IMR-90 (cell line): ENCODE results near the gene CACNB2. TPM values are rescaled to one million over a fixed set of nuclear protein-coding genes. Genes with fewer than 3 reads are reported as not detected.

Source experiments
- ATAC-seq: fragments of 200-7000 bp; cut with Tn5 transposase; 2 replicates; pipeline ENCODE4 v1.9.1; 2020; ENCODE audit warnings: low read depth, mild to moderate bottlenecking, moderate library complexity
- BruUV-seq: library from RNA; stranded (reverse); fragments of 400-500 nt; replicated peaks from 2 replicates; lab custom pipeline; 2021; lab: Mats Ljungman, UMichigan
- CTCF ChIA-PET: fragments of 300-600 bp; formaldehyde crosslinking; extraction: SDS; loops from one replicate; lab custom pipeline; 2021; ENCODE audit warnings: antibody characterized with exemption; lab: Yijun Ruan, JAX
- POLR2A ChIA-PET: fragments of 300-600 bp; sonication (Branson Sonifier 250); formaldehyde crosslinking; loops from one replicate; lab custom pipeline; 2022; ENCODE audit warnings: antibody characterized with exemption; ENCODE audit not compliant: unreplicated experiment; lab: Charles Lee
- DNase-seq: peaks from one replicate; pipeline ENCODE4 v3.0.0; 2013
- H2AFZ ChIP-seq: replicated peaks from 2 replicates; pipeline ENCODE3; 2013; ENCODE audit warnings: low read length, mild to moderate bottlenecking; ENCODE audit not compliant: poor library complexity
- H2AK5ac ChIP-seq: 2 replicates; pipeline ENCODE4 v1.6.1; 2013; ENCODE audit warnings: low read depth, low read length, inconsistent platforms
- H2AK9ac ChIP-seq: replicated peaks from 2 replicates; pipeline ENCODE3; 2013; ENCODE audit warnings: mild to moderate bottlenecking, low read depth, low read length, moderate library complexity; ENCODE audit not compliant: poor library complexity
- H2BK120ac ChIP-seq: 2 replicates; pipeline ENCODE4 v1.6.1; 2013; ENCODE audit warnings: low read depth, low read length, inconsistent platforms
- H2BK15ac ChIP-seq: 3 replicates; pipeline ENCODE4 v1.6.1; 2013; ENCODE audit warnings: low read depth, low read length, inconsistent platforms
- H2BK20ac ChIP-seq: 2 replicates; pipeline ENCODE4 v1.6.1; 2013; ENCODE audit warnings: low read depth, mild to moderate bottlenecking, inconsistent platforms, low read length, moderate library complexity
- H2BK5ac ChIP-seq: 2 replicates; pipeline ENCODE4 v1.6.1; 2013; ENCODE audit warnings: mild to moderate bottlenecking, low read depth, low read length, inconsistent platforms; ENCODE audit not compliant: poor library complexity, severe bottlenecking
- H3K14ac ChIP-seq: replicated peaks from 2 replicates; pipeline ENCODE4 v1.6.1; 2013; ENCODE audit warnings: low read depth, low read length, inconsistent platforms
- H3K18ac ChIP-seq: 2 replicates; pipeline ENCODE4 v1.6.1; 2013; ENCODE audit warnings: low read depth, low read length, control low read depth
- H3K23ac ChIP-seq: 2 replicates; pipeline ENCODE4 v1.6.1; 2013; ENCODE audit warnings: low read depth, low read length, inconsistent platforms
- H3K27ac ChIP-seq: 2 replicates; pipeline ENCODE4 v1.5.1; 2013; ENCODE audit warnings: mild to moderate bottlenecking, control low read depth, low read length; ENCODE audit not compliant: insufficient read depth
- H3K27me3 ChIP-seq: 2 replicates; pipeline ENCODE4 v1.6.1; 2013; ENCODE audit warnings: low read length; ENCODE audit not compliant: control insufficient read depth, insufficient read depth
- H3K36me3 ChIP-seq: 2 replicates; pipeline ENCODE4 v1.6.1; 2013; ENCODE audit warnings: low read length, mixed read lengths; ENCODE audit not compliant: control insufficient read depth, insufficient read depth
- H3K4ac ChIP-seq: 2 replicates; pipeline ENCODE4 v1.6.1; 2013; ENCODE audit warnings: low read depth, low read length, inconsistent platforms
- H3K4me1 ChIP-seq: 2 replicates; pipeline ENCODE4 v1.6.1; 2013; ENCODE audit warnings: low read length, mixed read lengths; ENCODE audit not compliant: control insufficient read depth, insufficient read depth
- H3K4me2 ChIP-seq: 2 replicates; pipeline ENCODE4 v1.6.1; 2013; ENCODE audit warnings: low read depth, mild to moderate bottlenecking, control low read depth, low read length, moderate library complexity
- H3K4me3 ChIP-seq: 2 replicates; pipeline ENCODE4 v1.5.1; 2013; ENCODE audit warnings: low read depth, mild to moderate bottlenecking, control low read depth, low read length, moderate library complexity; ENCODE audit not compliant: insufficient read depth
- H3K56ac ChIP-seq: 2 replicates; pipeline ENCODE4 v1.6.1; 2013; ENCODE audit warnings: low read length, inconsistent platforms; ENCODE audit not compliant: insufficient read depth; ENCODE audit errors: extremely low read depth
- H3K79me1 ChIP-seq, 2 experiments: 2 replicates each; pipeline ENCODE4 v1.6.1; 2013; ENCODE audit warnings: low read length in 2 of 2, inconsistent platforms in 1 of 2, low read depth in 1 of 2
- H3K9ac ChIP-seq: 2 replicates; pipeline ENCODE4 v1.6.1; 2013; ENCODE audit warnings: low read depth, low read length, control low read depth
- H3K9me1 ChIP-seq: 2 replicates; pipeline ENCODE4 v1.6.1; 2013; ENCODE audit warnings: low read length, inconsistent platforms; ENCODE audit not compliant: insufficient read depth
- H3K9me3 ChIP-seq: 2 replicates; pipeline ENCODE4 v1.6.1; 2013; ENCODE audit warnings: low read length; ENCODE audit not compliant: control insufficient read depth, insufficient read depth
- H4K20me1 ChIP-seq: 2 replicates; pipeline ENCODE4 v1.6.1; 2013; ENCODE audit warnings: low read length, inconsistent platforms; ENCODE audit not compliant: insufficient read depth
- H4K5ac ChIP-seq: 2 replicates; pipeline ENCODE4 v1.6.1; 2013; ENCODE audit warnings: mild to moderate bottlenecking, low read depth, low read length, control low read depth
- H4K8ac ChIP-seq, 2 experiments: 2 replicates each; pipeline ENCODE4 v1.6.1; 2013; ENCODE audit warnings: low read depth in 2 of 2, low read length in 2 of 2, control low read depth in 1 of 2, inconsistent platforms in 1 of 2
- H4K91ac ChIP-seq: 2 replicates; pipeline ENCODE4 v1.6.1; 2013; ENCODE audit warnings: low read depth, low read length, inconsistent platforms; ENCODE audit not compliant: insufficient read depth
- BHLHE40 ChIP-seq: fragments of 150-350 bp; IDR thresholded peaks from 2 replicates; pipeline ENCODE4 v1.6.1; 2016; ENCODE audit warnings: mild to moderate bottlenecking, low read depth, low read length
- CEBPB ChIP-seq: IDR thresholded peaks from 2 replicates; pipeline ENCODE4 v1.6.1; 2012; ENCODE audit warnings: low read depth, low read length, improper control_type of control experiment
- CHD1 ChIP-seq: IDR thresholded peaks from 2 replicates; pipeline ENCODE4 v1.6.1; 2012; ENCODE audit warnings: low read depth, low read length, improper control_type of control experiment
- FOS ChIP-seq: fragments of 150-350 bp; IDR thresholded peaks from 2 replicates; pipeline ENCODE4 v1.6.1; 2016; ENCODE audit warnings: low read depth, low read length
- MAFK ChIP-seq: IDR thresholded peaks from 2 replicates; pipeline ENCODE4 v1.6.1; 2012; ENCODE audit warnings: low read depth, low read length, improper control_type of control experiment
- MAZ ChIP-seq: IDR thresholded peaks from 2 replicates; pipeline ENCODE4 v1.6.1; 2012; ENCODE audit warnings: low read depth, mild to moderate bottlenecking, low read length, improper control_type of control experiment, moderate library complexity, borderline replicate concordance
- MXI1 ChIP-seq: IDR thresholded peaks from 2 replicates; pipeline ENCODE4 v1.6.1; 2012; ENCODE audit warnings: low read depth, mild to moderate bottlenecking, low read length, moderate library complexity, borderline replicate concordance
- NFE2L2 ChIP-seq: fragments of 150-350 bp; IDR thresholded peaks from 2 replicates; pipeline ENCODE4 v1.6.1; 2016; ENCODE audit warnings: low read depth, mild to moderate bottlenecking, low read length
- POLR2A ChIP-seq: IDR thresholded peaks from 2 replicates; pipeline ENCODE4 v1.6.1; 2012; ENCODE audit warnings: mild to moderate bottlenecking, low read depth, low read length
- RAD21 ChIP-seq: IDR thresholded peaks from 2 replicates; pipeline ENCODE4 v1.6.1; 2012; ENCODE audit warnings: low read length, improper control_type of control experiment
- RCOR1 ChIP-seq: IDR thresholded peaks from 2 replicates; pipeline ENCODE4 v1.6.1; 2012; ENCODE audit warnings: mild to moderate bottlenecking, low read length, improper control_type of control experiment; ENCODE audit not compliant: insufficient replicate concordance
- RFX5 ChIP-seq: IDR thresholded peaks from 2 replicates; pipeline ENCODE4 v1.8.0; 2012; ENCODE audit warnings: low read depth, mild to moderate bottlenecking, low read length, moderate library complexity
- SMC3 ChIP-seq: fragments of 150-350 bp; IDR thresholded peaks from 2 replicates; pipeline ENCODE4 v1.6.1; 2016; ENCODE audit warnings: low read depth, mild to moderate bottlenecking, antibody characterized with exemption, low read length, moderate library complexity
- WGBS, 2 experiments: methylation state at CpG; one replicate each; pipeline versions ENCODE4 v1.1.5 to v1.1.7; 2013; ENCODE audit warnings: missing lambda C conversion rate in 2 of 2; ENCODE audit not compliant: insufficient read length in 1 of 2; ENCODE audit errors: extremely low coverage in 2 of 2; 5-methylcytosine and 5-hydroxymethylcytosine counted together
- dilution Hi-C: fragments of 300-500 bp; cut with HindIII; formaldehyde crosslinking; loops from one replicate; pipeline ENCODE4 v1.14.3; 2018; ENCODE audit warnings: low sequenced_read_pairs; ENCODE audit not compliant: unreplicated experiment
- in situ Hi-C: fragments of 300-500 bp; cut with MboI; formaldehyde crosslinking; loops from 3 replicates; pipeline ENCODE4 v1.14.3; 2019; ENCODE audit warnings: low sequenced_read_pairs, inconsistent platforms, mixed read lengths
- intact Hi-C: fragments of 100-400 bp; cut with micrococcal nuclease; formaldehyde crosslinking; loops from 2 replicates; pipeline ENCODE4 v1.10.0; 2022
- polyA plus RNA-seq, 3 experiments: library from polyadenylated mRNA; depleted of rRNA; stranded (reverse); fragments of >200 nt; gene quantifications; 2 replicates each; pipeline ENCODE4 v1.2.3, GENCODE V29; 2012; ENCODE audit warnings: low replicate concordance in 1 of 3
- total RNA-seq: library from RNA; depleted of rRNA; stranded (reverse); fragments of >200 nt; gene quantifications from 2 replicates; pipeline ENCODE4 v1.2.3, GENCODE V29; 2012
- TF ChIP-seq, protein P1 (sequence below): fragments of 150-350 bp; IDR thresholded peaks from 2 replicates; pipeline ENCODE4 v1.6.1; 2017; ENCODE audit warnings: mild to moderate bottlenecking, antibody characterized with exemption, low read length, low read depth
- TF ChIP-seq, protein P2 (sequence below): conservative IDR thresholded peaks from 2 replicates; pipeline ENCODE4 v1.5.1; 2012; ENCODE audit warnings: mild to moderate bottlenecking, low read depth, low read length, improper control_type of control experiment
- TF ChIP-seq, protein P3 (sequence below): fragments of 150-350 bp; IDR thresholded peaks from 2 replicates; pipeline ENCODE4 v1.6.1; 2016; ENCODE audit warnings: low read depth, mild to moderate bottlenecking, low read length, moderate library complexity, borderline replicate concordance

The CACNB2 gene
- total and polyA plus RNA-seq, 2 of the 4 experiments (the other 2 are of a cell fraction): 0.36 TPM

DNA sequence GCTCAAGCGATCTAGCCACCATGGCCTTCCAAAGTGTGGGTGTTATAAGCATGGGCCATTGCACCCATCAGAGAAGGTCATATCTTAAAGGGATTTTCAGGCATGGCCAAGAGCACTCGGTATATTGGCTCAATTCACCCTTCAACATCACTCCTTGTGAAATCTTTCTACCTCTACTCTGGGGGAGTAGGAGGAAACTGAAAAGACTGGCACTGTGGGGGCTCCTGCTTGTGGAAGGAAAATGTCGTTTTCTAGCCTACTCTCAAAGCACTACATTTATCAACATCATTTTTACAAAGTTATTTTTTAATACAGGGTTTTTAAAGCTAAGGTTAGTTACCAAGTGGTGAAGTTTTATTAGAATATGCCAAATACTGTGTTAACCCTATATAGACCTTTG is 42.0 kb upstream of the CACNB2 start:
- Histone ChIP-seq H3K23ac (no peak overlapping the region), H3K4me2 (no peak overlapping the region), H3K27ac (no peak overlapping the region), H4K20me1 (no peaks in the 10 kb centered on the region), H3K4ac (no peak overlapping the region), H2BK15ac (no peak overlapping the region), H3K27me3 (peaks cover 5% of the 10 kb centered on the region), H3K18ac (no peak overlapping the region), H3K56ac (no peak overlapping the region), H4K8ac (no peak overlapping the region), H2AK9ac (no peak overlapping the region), H3K79me1 (no peaks in the 10 kb centered on the region), H2BK5ac (no peak overlapping the region), H3K14ac (no peak overlapping the region), H2AK5ac (no peak overlapping the region), H2AFZ (no peak overlapping the region), H3K9me1 (no peaks in the 10 kb centered on the region), H3K9ac (no peak overlapping the region), H4K5ac (no peak overlapping the region), H2BK20ac (no peak overlapping the region), H3K9me3 (no peaks in the 10 kb centered on the region), H3K36me3 (no peaks in the 10 kb centered on the region), H4K91ac (no peak overlapping the region), H3K4me3 (no peak overlapping the region), H2BK120ac (no peak overlapping the region), H3K4me1 (no peaks in the 10 kb centered on the region)
- intact Hi-C loops: no loop called here
- ATAC-seq: no peak
- dilution Hi-C loops: no loop called here
- in situ Hi-C loops: no loop called here
- CTCF ChIA-PET: no interaction called here
- WGBS, 2 experiments: no CpG with 5 or more reads among the region's 3 CpGs
- DNase-seq: no peak
- no TSS peak for BruUV-seq
- POLR2A ChIA-PET: no interaction called here
- TF ChIP-seq SMC3 (no peak), NFE2L2 (no peak), POLR2A (no peak), MAZ (no peak), CEBPB (no peak), RAD21 (no peak), BHLHE40 (no peak), MXI1 (no peak), RFX5 (no peak), CHD1 (no peak), RCOR1 (no peak), FOS (no peak), MAFK (no peak)
- TF ChIP-seq, protein P1, sequence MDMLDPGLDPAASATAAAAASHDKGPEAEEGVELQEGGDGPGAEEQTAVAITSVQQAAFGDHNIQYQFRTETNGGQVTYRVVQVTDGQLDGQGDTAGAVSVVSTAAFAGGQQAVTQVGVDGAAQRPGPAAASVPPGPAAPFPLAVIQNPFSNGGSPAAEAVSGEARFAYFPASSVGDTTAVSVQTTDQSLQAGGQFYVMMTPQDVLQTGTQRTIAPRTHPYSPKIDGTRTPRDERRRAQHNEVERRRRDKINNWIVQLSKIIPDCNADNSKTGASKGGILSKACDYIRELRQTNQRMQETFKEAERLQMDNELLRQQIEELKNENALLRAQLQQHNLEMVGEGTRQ: no peak
- TF ChIP-seq, protein P2, sequence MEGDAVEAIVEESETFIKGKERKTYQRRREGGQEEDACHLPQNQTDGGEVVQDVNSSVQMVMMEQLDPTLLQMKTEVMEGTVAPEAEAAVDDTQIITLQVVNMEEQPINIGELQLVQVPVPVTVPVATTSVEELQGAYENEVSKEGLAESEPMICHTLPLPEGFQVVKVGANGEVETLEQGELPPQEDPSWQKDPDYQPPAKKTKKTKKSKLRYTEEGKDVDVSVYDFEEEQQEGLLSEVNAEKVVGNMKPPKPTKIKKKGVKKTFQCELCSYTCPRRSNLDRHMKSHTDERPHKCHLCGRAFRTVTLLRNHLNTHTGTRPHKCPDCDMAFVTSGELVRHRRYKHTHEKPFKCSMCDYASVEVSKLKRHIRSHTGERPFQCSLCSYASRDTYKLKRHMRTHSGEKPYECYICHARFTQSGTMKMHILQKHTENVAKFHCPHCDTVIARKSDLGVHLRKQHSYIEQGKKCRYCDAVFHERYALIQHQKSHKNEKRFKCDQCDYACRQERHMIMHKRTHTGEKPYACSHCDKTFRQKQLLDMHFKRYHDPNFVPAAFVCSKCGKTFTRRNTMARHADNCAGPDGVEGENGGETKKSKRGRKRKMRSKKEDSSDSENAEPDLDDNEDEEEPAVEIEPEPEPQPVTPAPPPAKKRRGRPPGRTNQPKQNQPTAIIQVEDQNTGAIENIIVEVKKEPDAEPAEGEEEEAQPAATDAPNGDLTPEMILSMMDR: no peak
- TF ChIP-seq, protein P3, sequence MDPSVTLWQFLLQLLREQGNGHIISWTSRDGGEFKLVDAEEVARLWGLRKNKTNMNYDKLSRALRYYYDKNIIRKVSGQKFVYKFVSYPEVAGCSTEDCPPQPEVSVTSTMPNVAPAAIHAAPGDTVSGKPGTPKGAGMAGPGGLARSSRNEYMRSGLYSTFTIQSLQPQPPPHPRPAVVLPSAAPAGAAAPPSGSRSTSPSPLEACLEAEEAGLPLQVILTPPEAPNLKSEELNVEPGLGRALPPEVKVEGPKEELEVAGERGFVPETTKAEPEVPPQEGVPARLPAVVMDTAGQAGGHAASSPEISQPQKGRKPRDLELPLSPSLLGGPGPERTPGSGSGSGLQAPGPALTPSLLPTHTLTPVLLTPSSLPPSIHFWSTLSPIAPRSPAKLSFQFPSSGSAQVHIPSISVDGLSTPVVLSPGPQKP: no peak
